ENCODE results near the gene RBBP8NL. TPM values are rescaled to one million over a fixed set of nuclear protein-coding genes. Genes with fewer than 3 reads are reported as not detected.

RBBP8NL gene
- total RNA-seq, 2 donors from 2014 or later = 0.40 TPM; not detected in 1

DNA sequence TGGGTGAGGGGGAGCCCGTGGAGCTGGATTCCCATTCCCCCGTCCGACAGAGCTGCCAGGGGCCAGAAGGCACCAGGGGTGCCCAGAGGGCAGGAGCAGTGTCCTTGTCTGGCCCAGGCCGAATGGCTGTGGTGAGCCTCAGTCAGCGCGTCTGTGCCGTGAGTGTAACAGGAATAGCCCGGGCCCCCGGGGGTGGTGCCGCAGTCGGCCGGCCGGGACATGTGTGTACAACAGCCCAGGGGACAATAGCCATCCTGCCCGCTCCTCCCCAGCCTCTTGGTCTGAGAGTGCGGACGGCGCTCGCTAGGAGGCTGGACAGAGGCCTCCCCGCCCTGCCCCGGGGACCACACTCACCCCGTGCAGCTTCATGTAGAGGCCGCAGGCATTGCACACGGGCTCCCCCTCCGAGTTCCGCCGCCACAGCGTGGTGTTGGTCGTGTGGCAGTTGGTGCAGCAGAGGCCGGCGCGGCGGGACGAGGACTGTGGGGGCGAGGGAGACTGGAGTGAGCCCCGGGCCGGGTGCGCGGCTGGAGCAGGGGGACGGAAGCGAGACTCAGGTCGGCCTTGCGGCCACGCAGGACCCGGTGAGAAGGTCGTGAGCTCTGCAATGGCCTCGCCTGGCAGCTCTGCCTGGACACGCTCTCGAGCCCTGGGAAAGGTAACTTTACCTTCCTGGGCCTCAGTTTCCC, 38.9 kb upstream of the RBBP8NL start:
- TF ChIP-seq, protein P1, sequence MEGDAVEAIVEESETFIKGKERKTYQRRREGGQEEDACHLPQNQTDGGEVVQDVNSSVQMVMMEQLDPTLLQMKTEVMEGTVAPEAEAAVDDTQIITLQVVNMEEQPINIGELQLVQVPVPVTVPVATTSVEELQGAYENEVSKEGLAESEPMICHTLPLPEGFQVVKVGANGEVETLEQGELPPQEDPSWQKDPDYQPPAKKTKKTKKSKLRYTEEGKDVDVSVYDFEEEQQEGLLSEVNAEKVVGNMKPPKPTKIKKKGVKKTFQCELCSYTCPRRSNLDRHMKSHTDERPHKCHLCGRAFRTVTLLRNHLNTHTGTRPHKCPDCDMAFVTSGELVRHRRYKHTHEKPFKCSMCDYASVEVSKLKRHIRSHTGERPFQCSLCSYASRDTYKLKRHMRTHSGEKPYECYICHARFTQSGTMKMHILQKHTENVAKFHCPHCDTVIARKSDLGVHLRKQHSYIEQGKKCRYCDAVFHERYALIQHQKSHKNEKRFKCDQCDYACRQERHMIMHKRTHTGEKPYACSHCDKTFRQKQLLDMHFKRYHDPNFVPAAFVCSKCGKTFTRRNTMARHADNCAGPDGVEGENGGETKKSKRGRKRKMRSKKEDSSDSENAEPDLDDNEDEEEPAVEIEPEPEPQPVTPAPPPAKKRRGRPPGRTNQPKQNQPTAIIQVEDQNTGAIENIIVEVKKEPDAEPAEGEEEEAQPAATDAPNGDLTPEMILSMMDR (conservative IDR thresholded peaks at IDR 0.05) = no peak
- no peaks in the 10 kb centered on the region for H3K27me3 ChIP-seq (ENCODE audit: control insufficient read depth, insufficient read depth, low read length, poor library complexity, severe bottlenecking)
- no peaks in the 10 kb centered on the region for H3K27me3 Mint-ChIP-seq (ENCODE audit: insufficient read depth)
- WGBS, 2 experiments (ENCODE audit: insufficient coverage in 1 of 2, insufficient read length in 1 of 2) = 90 to 91% methylated on average over 43 to 48 of the region's 48 CpGs
- H3K9me3 Mint-ChIP-seq = no peaks in the 10 kb centered on the region
- H3K9ac ChIP-seq (ENCODE audit: extremely low read depth, low read length, poor library complexity, severe bottlenecking) = no peak overlapping the region
- no peaks in the 10 kb centered on the region for H3K4me1 ChIP-seq (ENCODE audit: control insufficient read depth, insufficient read depth, low read length)
- H3K4me3 ChIP-seq (ENCODE audit: low read length) = no peak overlapping the region
- H3K36me3 ChIP-seq (ENCODE audit: control insufficient read depth, insufficient read depth, low read length) = no peaks in the 10 kb centered on the region
- H3K27ac ChIP-seq (ENCODE audit: low read depth, low read length) = no peak overlapping the region
- DNase-seq = no peak
- no peak overlapping the region for H3K27ac Mint-ChIP-seq
- no peaks in the 10 kb centered on the region for H3K4me1 Mint-ChIP-seq
- no peaks in the 10 kb centered on the region for H3K36me3 Mint-ChIP-seq (ENCODE audit: low read depth)
- H3K9me3 ChIP-seq (ENCODE audit: control insufficient read depth, low read length) = no peaks in the 10 kb centered on the region
- no peak overlapping the region for H3K4me3 Mint-ChIP-seq

- H3K36me3 Mint-ChIP-seq (ENCODE audit: low read depth) = no peaks in the 10 kb centered on the region
- TF ChIP-seq, protein P1 (conservative IDR thresholded peaks at IDR 0.05) = no peak
- H3K4me1 ChIP-seq (ENCODE audit: control insufficient read depth, insufficient read depth, low read length) = no peaks in the 10 kb centered on the region
- H3K9me3 Mint-ChIP-seq = no peaks in the 10 kb centered on the region
- no peak overlapping the region for H3K4me3 Mint-ChIP-seq
- H3K9ac ChIP-seq (ENCODE audit: extremely low read depth, low read length, poor library complexity, severe bottlenecking) = no peak overlapping the region
- H3K27ac Mint-ChIP-seq = no peak overlapping the region
- H3K4me1 Mint-ChIP-seq = no peaks in the 10 kb centered on the region
- no peaks in the 10 kb centered on the region for H3K27me3 Mint-ChIP-seq (ENCODE audit: insufficient read depth)
- WGBS, 2 experiments (ENCODE audit: insufficient coverage in 1 of 2, insufficient read length in 1 of 2) = 85 to 96% methylated on average over 4 to 10 of the region's 10 CpGs
- H3K9me3 ChIP-seq (ENCODE audit: control insufficient read depth, low read length) = no peaks in the 10 kb centered on the region
- no peak overlapping the region for H3K27ac ChIP-seq (ENCODE audit: low read depth, low read length)
- no peaks in the 10 kb centered on the region for H3K36me3 ChIP-seq (ENCODE audit: control insufficient read depth, insufficient read depth, low read length)
- no peaks in the 10 kb centered on the region for H3K27me3 ChIP-seq (ENCODE audit: control insufficient read depth, insufficient read depth, low read length, poor library complexity, severe bottlenecking)
- H3K4me3 ChIP-seq (ENCODE audit: low read length) = no peak overlapping the region
- no peak for DNase-seq
Observed at GRCh38 chr20:62464990-62465389, 37.7 kb upstream of the RBBP8NL start.

GRCh38 chr20:62464425-62464770, 37.1 kb upstream of the RBBP8NL start:
- Mint-ChIP-seq H3K27ac (no peak overlapping the region), H3K36me3 (ENCODE audit: low read depth) (no peaks in the 10 kb centered on the region), H3K9me3 (no peaks in the 10 kb centered on the region), H3K4me1 (no peaks in the 10 kb centered on the region), H3K27me3 (ENCODE audit: insufficient read depth) (no peaks in the 10 kb centered on the region), H3K4me3 (no peak overlapping the region)
- Histone ChIP-seq H3K4me3 (ENCODE audit: low read length) (no peak overlapping the region), H3K27ac (ENCODE audit: low read depth, low read length) (no peak overlapping the region), H3K27me3 (ENCODE audit: control insufficient read depth, insufficient read depth, low read length, poor library complexity, severe bottlenecking) (no peaks in the 10 kb centered on the region), H3K36me3 (ENCODE audit: control insufficient read depth, insufficient read depth, low read length) (no peaks in the 10 kb centered on the region), H3K9me3 (ENCODE audit: control insufficient read depth, low read length) (no peaks in the 10 kb centered on the region), H3K4me1 (ENCODE audit: control insufficient read depth, insufficient read depth, low read length) (no peaks in the 10 kb centered on the region), H3K9ac (ENCODE audit: extremely low read depth, low read length, poor library complexity, severe bottlenecking) (no peak overlapping the region)
- no peak for DNase-seq
- WGBS, 2 experiments (ENCODE audit: insufficient coverage in 1 of 2, insufficient read length in 1 of 2) = 92 to 96% methylated on average over 5 to 10 of the region's 10 CpGs
- TF ChIP-seq, protein P1 (conservative IDR thresholded peaks at IDR 0.05) = no peak
